CD4-positive, alpha-beta T cell (primary cell): Measurements from ENCODE around the gene DOCK4. TPM values are rescaled to one million over a fixed set of nuclear protein-coding genes. Genes with fewer than 3 reads are reported as not detected.

Source experiments
- ATAC-seq: fragments of 200-7000 bp; cut with Tn5 transposase; one replicate; pipeline ENCODE4 v1.10.0; 2022; ENCODE audit warnings: mild to moderate bottlenecking; ENCODE audit not compliant: poor library complexity
- CTCF ChIA-PET: fragments of 350-600 bp; sonication (Branson Sonifier 250); formaldehyde crosslinking; loops from one replicate; lab custom pipeline; 2021; ENCODE audit warnings: antibody characterized with exemption, inconsistent platforms; lab: Charles Lee
- POLR2A ChIA-PET: fragments of 350-600 bp; sonication (Branson Sonifier 250); formaldehyde crosslinking; loops from one replicate; lab custom pipeline; 2021; ENCODE audit warnings: antibody characterized with exemption, inconsistent platforms; lab: Charles Lee
- DNase-seq, 14 experiments: peaks; one replicate each; pipeline ENCODE4 v3.0.0-alpha.2; 2013 to 2020; ENCODE audit warnings: mixed read lengths in 2 of 14
- H3K27ac ChIP-seq, 2 donors: one replicate each; pipeline versions ENCODE4 v1.5.1 to v1.7.0; 2013; ENCODE audit warnings: low read length in 2 of 2, low read depth in 1 of 2, mild to moderate bottlenecking in 1 of 2
- H3K27me3 ChIP-seq, 2 experiments: 1 replicate in 1 of 2; 2 replicates in 1 of 2; pipeline versions ENCODE4 v1.6.1 to v1.7.0; 2013; ENCODE audit warnings: low read length in 2 of 2, control low read depth in 1 of 2, mild to moderate bottlenecking in 1 of 2, moderate library complexity in 1 of 2; ENCODE audit not compliant: insufficient read depth in 2 of 2, control insufficient read depth in 1 of 2
- H3K36me3 ChIP-seq: one replicate; pipeline ENCODE4 v1.6.1; 2013; ENCODE audit warnings: low read length, control low read depth; ENCODE audit not compliant: insufficient read depth
- H3K4me1 ChIP-seq: one replicate; pipeline ENCODE4 v1.6.1; 2013; ENCODE audit warnings: low read length, control low read depth; ENCODE audit not compliant: insufficient read depth
- H3K4me3 ChIP-seq: one replicate; pipeline ENCODE4 v1.5.1; 2013; ENCODE audit warnings: mild to moderate bottlenecking, low read length, moderate library complexity
- H3K9me3 ChIP-seq, 2 experiments: 1 replicate in 1 of 2; 2 replicates in 1 of 2; pipeline versions ENCODE4 v1.6.1 to v1.7.0; 2013; ENCODE audit warnings: low read length in 2 of 2, mild to moderate bottlenecking in 2 of 2, control low read depth in 1 of 2, moderate library complexity in 1 of 2; ENCODE audit not compliant: control insufficient read depth in 1 of 2, insufficient read depth in 1 of 2
- H3K27ac Mint-ChIP-seq: one replicate; pipeline ENCODE4 v1.8.0; 2020; ENCODE audit warnings: mixed read lengths
- H3K27me3 Mint-ChIP-seq: one replicate; pipeline ENCODE4 v1.8.0; 2021; ENCODE audit warnings: mixed read lengths
- H3K36me3 Mint-ChIP-seq: one replicate; pipeline ENCODE4 v1.8.0; 2021; ENCODE audit warnings: low read depth, mixed read lengths
- H3K4me1 Mint-ChIP-seq: one replicate; pipeline ENCODE4 v1.8.0; 2021; ENCODE audit warnings: low read depth, mixed read lengths
- H3K4me3 Mint-ChIP-seq: one replicate; pipeline ENCODE4 v1.8.0; 2020; ENCODE audit warnings: mild to moderate bottlenecking, mixed read lengths
- H3K9me3 Mint-ChIP-seq: one replicate; pipeline ENCODE4 v1.8.0; 2020; ENCODE audit warnings: mixed read lengths
- intact Hi-C, 2 experiments: fragments of 100-400 bp; cut with DNase I in 1 of 2; cut with micrococcal nuclease in 1 of 2; formaldehyde crosslinking; loops; one replicate each; pipeline versions ENCODE4 v1.15.1 to v1.9.0; 2023 to 2025; cut with DNase I, micrococcal nuclease
- total RNA-seq, 174 experiments: library from RNA in 2 of 174; stranded (reverse) in 2 of 174; gene quantifications; one replicate each; pipeline ENCODE4 v1.2.3 and lab custom pipeline; 2021 to 2026
- TF ChIP-seq, protein P1 (sequence below): fragments of 200-600 bp; IDR thresholded peaks from one replicate; pipeline ENCODE4 v1.8.0; 2022; ENCODE audit warnings: antibody characterized with exemption, mild to moderate bottlenecking

Gene DOCK4
- total RNA-seq, 2 experiments from 2014 or later, result 0.31 to 0.38 TPM

DNA sequence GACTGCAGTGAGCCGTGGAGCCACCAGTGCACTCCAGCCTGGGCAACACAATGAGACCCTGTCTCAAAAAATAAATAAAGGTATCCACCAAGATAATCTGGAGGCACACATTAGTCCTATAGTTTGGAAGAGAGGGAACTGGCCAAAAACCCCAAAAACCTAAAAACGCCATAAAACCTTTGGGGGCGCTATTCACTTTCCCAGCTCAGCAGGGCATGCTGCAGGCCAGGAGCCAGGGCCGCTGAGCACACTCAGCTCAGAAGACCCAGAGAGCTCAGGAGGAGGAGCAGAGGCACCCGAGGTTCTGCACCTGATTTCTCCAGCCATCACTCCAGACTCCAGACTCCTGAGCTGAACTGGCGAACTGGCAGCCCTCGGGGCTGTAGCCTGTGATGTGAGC is 476.7 kb downstream of the DOCK4 start:
- H3K36me3 ChIP-seq, result no peaks in the 10 kb centered on the region
- no peak for ATAC-seq
- no peak overlapping the region for H3K4me3 Mint-ChIP-seq
- no peaks in the 10 kb centered on the region for H3K9me3 Mint-ChIP-seq
- H3K27ac ChIP-seq, result no peak overlapping the region
- ChIA-PET POLR2A (no interaction called here), CTCF (no interaction called here)
- peaks cover 7% of the 10 kb centered on the region for H3K27me3 Mint-ChIP-seq
- no peak for DNase-seq
- no peaks in the 10 kb centered on the region for H3K4me1 ChIP-seq
- TF ChIP-seq, protein P1, sequence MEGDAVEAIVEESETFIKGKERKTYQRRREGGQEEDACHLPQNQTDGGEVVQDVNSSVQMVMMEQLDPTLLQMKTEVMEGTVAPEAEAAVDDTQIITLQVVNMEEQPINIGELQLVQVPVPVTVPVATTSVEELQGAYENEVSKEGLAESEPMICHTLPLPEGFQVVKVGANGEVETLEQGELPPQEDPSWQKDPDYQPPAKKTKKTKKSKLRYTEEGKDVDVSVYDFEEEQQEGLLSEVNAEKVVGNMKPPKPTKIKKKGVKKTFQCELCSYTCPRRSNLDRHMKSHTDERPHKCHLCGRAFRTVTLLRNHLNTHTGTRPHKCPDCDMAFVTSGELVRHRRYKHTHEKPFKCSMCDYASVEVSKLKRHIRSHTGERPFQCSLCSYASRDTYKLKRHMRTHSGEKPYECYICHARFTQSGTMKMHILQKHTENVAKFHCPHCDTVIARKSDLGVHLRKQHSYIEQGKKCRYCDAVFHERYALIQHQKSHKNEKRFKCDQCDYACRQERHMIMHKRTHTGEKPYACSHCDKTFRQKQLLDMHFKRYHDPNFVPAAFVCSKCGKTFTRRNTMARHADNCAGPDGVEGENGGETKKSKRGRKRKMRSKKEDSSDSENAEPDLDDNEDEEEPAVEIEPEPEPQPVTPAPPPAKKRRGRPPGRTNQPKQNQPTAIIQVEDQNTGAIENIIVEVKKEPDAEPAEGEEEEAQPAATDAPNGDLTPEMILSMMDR, result no peak
- intact Hi-C loops, result no loop called here
- H3K9me3 ChIP-seq, result peaks cover 0 to 5% of the 10 kb centered on the region in 2 experiments
- no peaks in the 10 kb centered on the region for H3K36me3 Mint-ChIP-seq
- H3K4me3 ChIP-seq, result no peak overlapping the region
- no peaks in the 10 kb centered on the region for H3K27me3 ChIP-seq
- no peak overlapping the region for H3K27ac Mint-ChIP-seq
- H3K4me1 Mint-ChIP-seq, result no peaks in the 10 kb centered on the region

DNA sequence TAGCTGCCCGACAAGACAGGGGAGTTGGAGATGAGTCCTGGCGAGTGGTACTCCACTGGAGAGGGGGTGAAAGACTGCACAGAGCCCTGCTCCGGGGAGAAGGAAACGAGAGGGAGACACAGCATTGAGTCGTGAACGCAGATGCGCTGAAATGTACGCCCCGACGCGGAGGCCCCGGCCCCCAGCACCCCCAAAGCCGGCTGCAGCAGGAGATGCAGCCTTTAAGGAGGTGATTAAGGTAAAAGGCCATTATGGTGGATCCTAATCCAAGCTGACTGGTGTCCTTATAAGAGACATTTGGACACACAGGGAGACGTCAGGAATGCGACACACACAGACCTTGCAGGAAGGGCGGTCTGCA is 477.6 kb downstream of the DOCK4 start:
- no peak overlapping the region for H3K27ac ChIP-seq
- ChIA-PET POLR2A (no interaction called here), CTCF (no interaction called here)
- no peaks in the 10 kb centered on the region for H3K4me1 ChIP-seq
- no peaks in the 10 kb centered on the region for H3K36me3 ChIP-seq
- no peak for ATAC-seq
- peaks cover 0 to 5% of the 10 kb centered on the region in 2 experiments for H3K9me3 ChIP-seq
- no peaks in the 10 kb centered on the region for H3K9me3 Mint-ChIP-seq
- no peak overlapping the region for H3K4me3 ChIP-seq
- no peak overlapping the region for H3K4me3 Mint-ChIP-seq
- TF ChIP-seq, protein P1, result no peak
- intact Hi-C loops, result no loop called here
- H3K27me3 Mint-ChIP-seq, result peaks cover 7% of the 10 kb centered on the region
- no peaks in the 10 kb centered on the region for H3K27me3 ChIP-seq
- H3K27ac Mint-ChIP-seq, result no peak overlapping the region
- DNase-seq, result no peak
- H3K36me3 Mint-ChIP-seq, result no peaks in the 10 kb centered on the region
- no peaks in the 10 kb centered on the region for H3K4me1 Mint-ChIP-seq

DNA sequence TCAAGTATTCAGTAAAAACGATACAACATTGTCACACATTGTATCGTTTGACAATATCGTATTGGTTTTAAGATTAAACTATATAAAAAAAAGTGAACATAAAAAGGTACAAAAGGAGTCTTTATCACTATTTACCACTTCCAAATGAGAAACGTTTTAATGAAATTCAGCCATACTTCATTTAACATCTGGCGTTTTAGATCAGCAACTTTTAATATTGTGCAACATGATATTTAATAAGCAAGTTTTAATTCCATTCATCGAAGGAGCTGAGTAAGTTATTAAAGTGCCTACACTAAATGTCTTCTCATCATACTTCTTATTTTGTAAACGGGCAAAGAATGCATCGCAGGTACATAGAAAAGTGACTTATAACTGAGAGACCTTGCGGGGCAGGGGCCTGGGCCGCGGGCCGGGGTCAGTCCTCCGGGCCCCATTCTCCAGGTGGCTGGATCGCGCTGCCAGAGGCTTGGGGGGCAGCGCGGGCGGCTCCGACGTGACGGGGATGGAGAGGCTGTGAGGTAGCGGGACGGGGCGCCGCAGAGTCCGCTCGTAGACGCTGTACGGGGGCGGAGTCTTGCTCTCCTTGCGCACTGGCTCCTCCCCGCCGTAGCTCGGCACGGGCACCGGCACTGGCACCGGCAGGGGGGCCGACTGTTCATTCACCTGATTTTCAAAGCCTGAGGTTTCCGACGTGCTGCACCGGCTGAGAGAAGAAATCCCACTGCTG is 478.1 kb downstream of the DOCK4 start:
- ChIA-PET POLR2A (no interaction called here), CTCF (interaction anchor here (1.9 kb wide), 1 partner anchor 8 kb away, joined by 6 read pairs; no protein-coding TSS in a partner anchor)
- no peak overlapping the region for H3K4me3 Mint-ChIP-seq
- no peaks in the 10 kb centered on the region for H3K27me3 ChIP-seq
- DNase-seq, result no peak
- H3K27ac Mint-ChIP-seq, result no peak overlapping the region
- TF ChIP-seq, protein P1, result no peak
- no peak for ATAC-seq
- no peak overlapping the region for H3K4me3 ChIP-seq
- no peaks in the 10 kb centered on the region for H3K36me3 ChIP-seq
- H3K4me1 Mint-ChIP-seq, result no peaks in the 10 kb centered on the region
- H3K9me3 ChIP-seq, result peaks cover 0 to 5% of the 10 kb centered on the region in 2 experiments
- H3K36me3 Mint-ChIP-seq, result no peaks in the 10 kb centered on the region
- no peaks in the 10 kb centered on the region for H3K4me1 ChIP-seq
- no peak overlapping the region for H3K27ac ChIP-seq
- H3K27me3 Mint-ChIP-seq, result peaks cover 7% of the 10 kb centered on the region
- intact Hi-C loops, result no loop called here
- H3K9me3 Mint-ChIP-seq, result no peaks in the 10 kb centered on the region
